ENCODE data around the gene TMTC2. TPM values are rescaled to one million over a fixed set of nuclear protein-coding genes. Genes with fewer than 3 reads are reported as not detected.

TMTC2 gene
- total RNA-seq, 1 donor from 2014 or later: 20.2 TPM

GRCh38 chr12:82793751-82794281 lies 107.1 kb downstream of the TMTC2 start:
- H3K27me3 Mint-ChIP-seq (ENCODE audit: unreplicated experiment): no peaks in the 10 kb centered on the region
- H3K36me3 Mint-ChIP-seq (ENCODE audit: unreplicated experiment): peaks cover 7% of the 10 kb centered on the region
- no peak for TF ChIP-seq CTCF (IDR thresholded peaks at IDR 0.05)
- H3K4me3 Mint-ChIP-seq (ENCODE audit: unreplicated experiment): no peak overlapping the region
- H3K9me3 Mint-ChIP-seq (ENCODE audit: unreplicated experiment): no peaks in the 10 kb centered on the region
- no peak for DNase-seq (ENCODE audit: extremely low spot score, unreplicated experiment)
- no peak overlapping the region for H3K27ac Mint-ChIP-seq (ENCODE audit: unreplicated experiment)
- H3K4me1 Mint-ChIP-seq (ENCODE audit: unreplicated experiment): no peaks in the 10 kb centered on the region

GRCh38 chr12:82797480-82797879 lies 110.8 kb downstream of the TMTC2 start:
- Mint-ChIP-seq H3K4me3 (ENCODE audit: unreplicated experiment) (no peak overlapping the region), H3K4me1 (ENCODE audit: unreplicated experiment) (no peaks in the 10 kb centered on the region), H3K27me3 (ENCODE audit: unreplicated experiment) (no peaks in the 10 kb centered on the region), H3K9me3 (ENCODE audit: unreplicated experiment) (no peaks in the 10 kb centered on the region), H3K27ac (ENCODE audit: unreplicated experiment) (no peak overlapping the region), H3K36me3 (ENCODE audit: unreplicated experiment) (peaks cover 7% of the 10 kb centered on the region)
- no peak for DNase-seq (ENCODE audit: extremely low spot score, unreplicated experiment)
- no peak for TF ChIP-seq CTCF (IDR thresholded peaks at IDR 0.05)

GRCh38 chr12:82800185-82800584 lies 113.5 kb downstream of the TMTC2 start:
- H3K27ac Mint-ChIP-seq (ENCODE audit: unreplicated experiment): no peak overlapping the region
- TF ChIP-seq CTCF (IDR thresholded peaks at IDR 0.05): no peak
- no peak overlapping the region for H3K4me3 Mint-ChIP-seq (ENCODE audit: unreplicated experiment)
- no peak for DNase-seq (ENCODE audit: extremely low spot score, unreplicated experiment)
- peaks cover 9% of the 10 kb centered on the region for H3K36me3 Mint-ChIP-seq (ENCODE audit: unreplicated experiment)
- H3K9me3 Mint-ChIP-seq (ENCODE audit: unreplicated experiment): no peaks in the 10 kb centered on the region
- H3K4me1 Mint-ChIP-seq (ENCODE audit: unreplicated experiment): no peaks in the 10 kb centered on the region
- H3K27me3 Mint-ChIP-seq (ENCODE audit: unreplicated experiment): no peaks in the 10 kb centered on the region

GRCh38 chr12:82801951-82802610 lies 115.4 kb downstream of the TMTC2 start:
- TF ChIP-seq CTCF (IDR thresholded peaks at IDR 0.05): no peak
- no peaks in the 10 kb centered on the region for H3K9me3 Mint-ChIP-seq (ENCODE audit: unreplicated experiment)
- peaks cover 7% of the 10 kb centered on the region for H3K36me3 Mint-ChIP-seq (ENCODE audit: unreplicated experiment)
- no peaks in the 10 kb centered on the region for H3K4me1 Mint-ChIP-seq (ENCODE audit: unreplicated experiment)
- no peak overlapping the region for H3K4me3 Mint-ChIP-seq (ENCODE audit: unreplicated experiment)
- no peak for DNase-seq (ENCODE audit: extremely low spot score, unreplicated experiment)
- no peaks in the 10 kb centered on the region for H3K27me3 Mint-ChIP-seq (ENCODE audit: unreplicated experiment)
- H3K27ac Mint-ChIP-seq (ENCODE audit: unreplicated experiment): no peak overlapping the region

GRCh38 chr12:82803201-82803600 lies 116.5 kb downstream of the TMTC2 start:
- no peaks in the 10 kb centered on the region for H3K27me3 Mint-ChIP-seq (ENCODE audit: unreplicated experiment)
- DNase-seq (ENCODE audit: extremely low spot score, unreplicated experiment): no peak
- no peak for TF ChIP-seq CTCF (IDR thresholded peaks at IDR 0.05)
- no peak overlapping the region for H3K4me3 Mint-ChIP-seq (ENCODE audit: unreplicated experiment)
- no peaks in the 10 kb centered on the region for H3K4me1 Mint-ChIP-seq (ENCODE audit: unreplicated experiment)
- peaks cover 7% of the 10 kb centered on the region for H3K36me3 Mint-ChIP-seq (ENCODE audit: unreplicated experiment)
- H3K27ac Mint-ChIP-seq (ENCODE audit: unreplicated experiment): no peak overlapping the region
- H3K9me3 Mint-ChIP-seq (ENCODE audit: unreplicated experiment): no peaks in the 10 kb centered on the region

Measured in osteocyte (in vitro differentiated cells).